Measurements from ENCODE around the gene MAPK4. TPM values are rescaled to one million over a fixed set of nuclear protein-coding genes. Genes with fewer than 3 reads are reported as not detected.

Gene MAPK4
- total and polyA plus RNA-seq, 9 donors = 0.80 to 21.7 (median 3.4) TPM

DNA sequence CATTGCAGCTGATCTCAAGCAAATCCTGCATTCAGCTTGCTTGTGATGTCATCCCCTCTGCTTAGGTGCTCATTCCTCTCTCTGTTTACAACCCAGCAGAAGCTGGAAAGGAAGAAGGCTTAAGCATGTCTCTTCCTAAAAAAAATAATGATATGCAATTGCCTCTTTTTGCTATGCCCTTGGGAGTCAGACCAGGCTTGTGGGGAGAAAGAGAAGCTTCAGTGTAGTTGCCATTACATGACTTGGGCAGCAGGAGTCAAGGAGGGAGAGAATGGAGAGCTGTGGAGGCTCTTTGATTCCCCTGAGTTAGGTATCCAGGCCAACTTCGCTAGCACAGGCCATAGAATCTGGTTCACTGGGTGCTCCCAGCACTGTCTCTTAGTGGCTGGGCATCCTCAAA, 101.1 kb downstream of the MAPK4 start:
- WGBS, 3 donors = 81 to 90% (median 86%) methylated on average over 1 of the region's 1 CpG
- Histone ChIP-seq H3K4me3 (no peak overlapping the region), H3K27me3 (no peaks in the 10 kb centered on the region), H3K4me1 (ENCODE audit: insufficient read depth) (no peaks in the 10 kb centered on the region), H3K36me3 (no peaks in the 10 kb centered on the region), H3K9me3 (no peaks in the 10 kb centered on the region), H3K27ac (no peak overlapping the region)
- intact Hi-C loops (cut with DNase I) = no loop called here
- TF ChIP-seq CTCF (IDR thresholded peaks at IDR 0.05) = no peak
- TF ChIP-seq EP300 (IDR thresholded peaks at IDR 0.05) = no peak
- TF ChIP-seq POLR2A (IDR thresholded peaks at IDR 0.05) = no peak
- DNase-seq = no peak

GRCh38 chr18:50662177-50662576, 102.3 kb downstream of the MAPK4 start:
- intact Hi-C loops (cut with DNase I) = no loop called here
- no peak for DNase-seq
- Histone ChIP-seq H3K4me1 (ENCODE audit: insufficient read depth) (no peaks in the 10 kb centered on the region), H3K27me3 (no peaks in the 10 kb centered on the region), H3K4me3 (no peak overlapping the region), H3K36me3 (no peaks in the 10 kb centered on the region), H3K9me3 (no peaks in the 10 kb centered on the region), H3K27ac (no peak overlapping the region)
- WGBS, 3 donors = 68 to 75% (median 75%) methylated on average over 3 of the region's 3 CpGs
- no peak for TF ChIP-seq EP300 (IDR thresholded peaks at IDR 0.05)
- TF ChIP-seq CTCF (IDR thresholded peaks at IDR 0.05) = no peak
- TF ChIP-seq POLR2A (IDR thresholded peaks at IDR 0.05) = no peak

- no peak overlapping the region for H3K4me3 ChIP-seq
- 38 to 41% (median 41%) methylated on average over 10 of the region's 10 CpGs for WGBS, 3 donors
- no peak overlapping the region for H3K27ac ChIP-seq
Observed at GRCh38 chr18:50662775-50663383, 103.0 kb downstream of the MAPK4 start.

GRCh38 chr18:50663626-50664441, 103.9 kb downstream of the MAPK4 start:
- intact Hi-C loops (cut with DNase I) = no loop called here
- H3K36me3 ChIP-seq = no peaks in the 10 kb centered on the region
- H3K4me1 ChIP-seq (ENCODE audit: insufficient read depth) = no peaks in the 10 kb centered on the region
- 91 to 94% (median 93%) methylated on average over 40 of the region's 40 CpGs for WGBS, 3 donors
- no peaks in the 10 kb centered on the region for H3K27me3 ChIP-seq
- no peaks in the 10 kb centered on the region for H3K9me3 ChIP-seq
- no peak overlapping the region for H3K4me3 ChIP-seq
- DNase-seq = no peak
- TF ChIP-seq CTCF (IDR thresholded peaks at IDR 0.05) = no peak
- H3K27ac ChIP-seq = no peak overlapping the region

More at GRCh38 chr18:50662775-50663383, 103.0 kb downstream of the MAPK4 start:
- no peaks in the 10 kb centered on the region for H3K27me3 ChIP-seq
- H3K4me1 ChIP-seq (ENCODE audit: insufficient read depth) = no peaks in the 10 kb centered on the region
- no peak for DNase-seq
- no peak for TF ChIP-seq POLR2A (IDR thresholded peaks at IDR 0.05)
- TF ChIP-seq EP300 (IDR thresholded peaks at IDR 0.05) = no peak
- TF ChIP-seq CTCF (IDR thresholded peaks at IDR 0.05) = no peak
- intact Hi-C loops (cut with DNase I) = no loop called here
- H3K9me3 ChIP-seq = no peaks in the 10 kb centered on the region
- H3K36me3 ChIP-seq = no peaks in the 10 kb centered on the region
